AG09309 (cell line): ENCODE measurements around the gene SCAANT1.

Experiments used
- DNase-seq: peaks from one replicate; pipeline ENCODE4 v3.0.0-alpha.2; 2010; ENCODE audit warnings: low read depth
- H3K4me3 ChIP-seq: 2 replicates; pipeline ENCODE4 v1.5.1; 2011; ENCODE audit warnings: mild to moderate bottlenecking, low read depth, low read length, moderate library complexity; ENCODE audit not compliant: control insufficient read depth
- TF ChIP-seq, protein P1 (sequence below): IDR thresholded peaks from 2 replicates; pipeline ENCODE4 v1.5.1; 2011; ENCODE audit warnings: mild to moderate bottlenecking, low read depth, low read length, inconsistent platforms; ENCODE audit not compliant: insufficient read depth, control insufficient read depth; ENCODE audit errors: missing control alignments

The SCAANT1 gene

DNA sequence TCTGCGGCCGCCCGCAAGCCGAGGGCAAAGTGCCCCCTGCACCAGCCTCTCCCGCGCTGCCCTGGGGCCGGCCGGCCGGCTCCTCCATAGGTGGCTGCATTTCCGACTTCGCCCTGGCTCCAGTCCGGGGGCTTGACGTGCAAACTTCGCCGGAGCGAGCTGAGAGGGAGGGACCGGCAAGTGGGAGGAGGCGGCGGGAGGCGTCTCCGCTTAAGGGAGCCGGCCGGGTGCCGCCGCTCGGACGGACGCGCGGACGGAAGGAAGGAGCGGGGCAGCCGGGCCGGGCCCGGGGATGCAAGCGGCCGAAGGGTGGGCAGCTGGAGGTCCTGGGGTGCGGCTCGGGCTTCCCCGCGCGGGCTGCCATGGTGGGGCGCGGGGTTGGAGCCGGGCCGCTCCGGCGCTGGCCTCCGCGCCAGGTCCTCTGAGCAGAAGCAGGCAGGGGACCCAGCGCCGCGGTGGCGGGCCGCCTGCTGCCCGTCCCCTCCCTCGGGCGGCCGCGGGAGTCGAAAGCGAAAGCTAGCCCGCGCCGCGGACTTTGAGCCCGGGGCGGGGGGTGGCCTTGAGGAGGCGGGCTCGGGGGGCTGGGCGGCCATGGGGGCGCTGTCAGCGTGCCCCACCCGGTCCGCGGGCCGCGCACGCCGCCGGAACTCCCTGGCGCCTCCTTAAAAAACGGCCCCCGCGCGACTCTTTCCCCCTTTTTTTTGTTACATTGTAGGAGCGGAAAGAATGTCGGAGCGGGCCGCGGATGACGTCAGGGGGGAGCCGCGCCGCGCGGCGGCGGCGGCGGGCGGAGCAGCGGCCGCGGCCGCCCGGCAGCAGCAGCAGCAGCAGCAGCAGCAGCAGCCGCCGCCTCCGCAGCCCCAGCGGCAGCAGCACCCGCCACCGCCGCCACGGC, at the start of gene SCAANT1:
Gene SCAANT1, minus strand, starts transcription at position 511 of the 895 bp plus-strand sequence.
- TF ChIP-seq, protein P1, sequence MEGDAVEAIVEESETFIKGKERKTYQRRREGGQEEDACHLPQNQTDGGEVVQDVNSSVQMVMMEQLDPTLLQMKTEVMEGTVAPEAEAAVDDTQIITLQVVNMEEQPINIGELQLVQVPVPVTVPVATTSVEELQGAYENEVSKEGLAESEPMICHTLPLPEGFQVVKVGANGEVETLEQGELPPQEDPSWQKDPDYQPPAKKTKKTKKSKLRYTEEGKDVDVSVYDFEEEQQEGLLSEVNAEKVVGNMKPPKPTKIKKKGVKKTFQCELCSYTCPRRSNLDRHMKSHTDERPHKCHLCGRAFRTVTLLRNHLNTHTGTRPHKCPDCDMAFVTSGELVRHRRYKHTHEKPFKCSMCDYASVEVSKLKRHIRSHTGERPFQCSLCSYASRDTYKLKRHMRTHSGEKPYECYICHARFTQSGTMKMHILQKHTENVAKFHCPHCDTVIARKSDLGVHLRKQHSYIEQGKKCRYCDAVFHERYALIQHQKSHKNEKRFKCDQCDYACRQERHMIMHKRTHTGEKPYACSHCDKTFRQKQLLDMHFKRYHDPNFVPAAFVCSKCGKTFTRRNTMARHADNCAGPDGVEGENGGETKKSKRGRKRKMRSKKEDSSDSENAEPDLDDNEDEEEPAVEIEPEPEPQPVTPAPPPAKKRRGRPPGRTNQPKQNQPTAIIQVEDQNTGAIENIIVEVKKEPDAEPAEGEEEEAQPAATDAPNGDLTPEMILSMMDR: no peak
- H3K4me3 ChIP-seq: peak within 1 kb of the TSS; percentile 79
- peak; percentile 59 for DNase-seq

DNA sequence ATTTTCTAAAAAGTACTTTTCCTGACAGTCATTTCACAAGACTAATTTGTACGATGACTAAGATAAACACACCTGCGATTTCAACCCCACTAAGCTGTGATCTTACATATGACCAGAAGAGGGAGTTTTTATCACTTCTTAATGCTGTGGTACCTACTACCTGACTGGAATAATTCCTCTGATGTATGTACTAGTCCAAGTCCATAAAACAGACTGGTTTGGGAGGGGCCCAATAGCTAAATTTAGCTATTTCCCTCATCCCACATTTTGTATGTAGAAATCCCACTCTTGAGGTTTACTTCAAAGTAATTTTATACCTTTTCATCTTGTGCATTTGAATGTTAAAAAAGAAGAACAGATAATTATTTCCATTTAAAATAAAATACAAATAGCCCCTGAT, 49.7 kb upstream of the SCAANT1 start:
- TF ChIP-seq, protein P1: peak; percentile 46

DNA sequence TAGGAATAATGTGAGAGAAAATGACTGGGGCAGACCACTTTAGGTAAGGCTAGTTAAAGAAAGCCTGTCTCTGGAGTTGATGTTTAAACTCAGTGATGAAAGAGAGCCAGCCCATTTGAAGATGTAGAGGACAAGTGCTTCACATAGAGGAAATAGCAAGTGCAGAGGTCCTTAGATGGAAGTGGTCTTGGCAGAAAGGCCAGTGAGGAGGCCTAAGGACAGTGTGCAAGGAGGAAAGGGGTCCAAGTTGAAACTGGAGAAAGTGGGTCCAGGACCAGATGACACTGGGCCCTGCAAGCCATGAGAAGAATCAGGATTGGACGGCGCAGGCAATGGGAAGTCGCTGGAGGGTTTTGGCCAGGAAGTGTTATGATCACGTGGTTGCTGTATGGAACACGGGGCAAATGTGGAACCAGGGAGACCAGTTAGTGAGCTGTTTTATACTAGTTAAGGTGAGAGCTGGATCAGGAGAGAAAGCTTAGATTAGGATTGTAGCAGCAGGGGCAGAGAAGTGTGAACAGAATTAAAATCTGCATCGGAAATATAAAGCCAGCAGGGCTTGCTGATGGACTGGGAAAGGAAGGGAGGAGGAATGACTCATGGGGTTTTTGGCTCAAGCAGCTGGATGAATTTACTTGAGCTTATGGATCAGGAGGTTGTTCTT, 48.0 kb upstream of the SCAANT1 start:
- no peak for DNase-seq
- TF ChIP-seq, protein P1: no peak
- peak overlapping the region; percentile 46 for H3K4me3 ChIP-seq

More for the DNA sequence above, 49.7 kb upstream of the SCAANT1 start:
- H3K4me3 ChIP-seq: no peak overlapping the region
- no peak for DNase-seq

DNA sequence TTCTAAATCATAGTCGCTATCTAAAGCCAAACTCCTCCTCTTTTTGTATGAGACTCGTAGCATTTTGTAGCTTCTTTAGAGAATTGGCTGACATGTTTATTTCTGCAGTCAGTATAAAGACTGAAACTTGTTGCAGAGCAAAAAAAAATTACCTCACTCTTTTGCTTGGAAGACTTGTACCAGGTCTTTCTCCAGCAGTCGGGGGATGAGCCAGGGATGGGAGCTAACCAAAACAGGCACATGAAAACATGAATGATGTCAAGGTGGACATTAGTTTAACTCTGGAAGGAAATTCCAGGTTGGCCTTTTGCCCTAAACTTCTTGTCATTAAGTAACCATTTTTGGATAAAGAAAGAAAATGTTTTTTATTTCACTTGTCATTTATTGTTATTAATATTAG, 47.0 kb upstream of the SCAANT1 start:
- H3K4me3 ChIP-seq: no peak overlapping the region
- DNase-seq: no peak
- TF ChIP-seq, protein P1: no peak

DNA sequence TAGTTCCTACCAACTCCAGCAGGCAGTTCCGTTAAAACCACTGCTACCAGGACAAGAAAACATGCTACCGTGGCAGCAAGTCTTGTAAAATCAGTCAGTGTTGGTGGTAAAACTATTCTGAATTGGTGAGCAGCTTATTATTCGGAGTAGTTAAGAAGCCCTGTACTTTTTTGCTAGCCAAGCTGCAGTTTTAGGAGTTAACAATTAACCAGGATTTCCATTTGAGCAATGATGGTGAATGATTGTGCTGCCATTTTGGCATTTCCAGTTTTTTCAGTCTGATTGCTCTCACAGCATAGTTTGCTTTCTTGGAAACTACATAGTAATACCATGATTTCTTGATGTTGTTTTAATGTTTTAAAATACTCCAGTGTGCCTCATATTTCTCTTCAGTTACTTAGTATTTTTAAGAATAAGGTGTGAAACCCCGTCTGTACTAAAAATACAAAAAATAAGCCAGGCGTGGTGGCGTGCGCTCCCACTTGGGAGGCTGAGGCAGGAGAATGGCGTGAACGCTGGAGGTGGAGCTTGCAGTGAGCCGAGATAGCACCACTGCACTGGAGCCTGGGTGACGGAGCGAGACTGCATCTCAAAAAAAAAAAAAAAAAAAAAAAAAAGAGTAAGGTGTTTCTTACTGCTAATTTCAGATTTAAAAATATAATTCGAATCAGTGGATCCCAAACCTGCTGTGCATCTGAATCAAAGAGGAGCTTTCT, 43.8 kb upstream of the SCAANT1 start:
- no peak overlapping the region for H3K4me3 ChIP-seq
- no peak for DNase-seq
- TF ChIP-seq, protein P1: no peak

DNA sequence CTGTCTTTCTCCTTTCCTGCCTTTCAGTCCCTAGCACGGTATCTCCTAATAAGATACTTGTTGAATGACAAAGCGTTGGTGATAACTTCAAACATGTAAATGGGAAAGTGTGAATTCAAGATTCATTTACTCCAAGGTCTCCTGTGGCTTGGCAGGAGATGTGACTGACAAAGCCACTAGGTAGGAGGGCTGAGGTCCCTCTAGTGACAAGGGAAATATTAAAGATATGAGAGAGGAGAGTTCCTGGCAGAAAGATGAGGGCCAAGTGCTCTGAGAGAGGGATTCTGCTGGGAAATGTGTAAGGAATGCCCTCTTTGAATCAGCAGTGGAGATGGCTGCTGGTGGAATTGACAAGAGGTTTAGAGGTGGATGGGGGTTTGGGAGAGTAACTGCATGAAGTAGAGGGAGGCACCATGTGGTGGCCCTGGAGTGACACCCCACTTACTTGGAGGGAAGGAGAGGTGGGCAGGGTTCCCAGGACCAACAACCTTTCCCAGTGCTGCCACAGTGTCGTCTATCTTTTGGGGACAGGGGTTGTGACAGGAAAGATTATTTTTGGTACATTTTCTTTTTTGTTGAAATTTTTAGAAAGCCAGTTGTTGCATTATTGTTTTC, 43.0 kb upstream of the SCAANT1 start:
- DNase-seq: no peak
- no peak overlapping the region for H3K4me3 ChIP-seq
- TF ChIP-seq, protein P1: no peak
